IMR-90 (cell line): ENCODE measurements around the gene JSRP1. TPM values are rescaled to one million over a fixed set of nuclear protein-coding genes. Genes with fewer than 3 reads are reported as not detected.
A peak's percentile ranks its signal among the peaks of the same experiment; 100 is the strongest.

Experiments used
- ATAC-seq: fragments of 200-7000 bp; cut with Tn5 transposase; 2 replicates; pipeline ENCODE4 v1.9.1; 2020; ENCODE audit warnings: low read depth, mild to moderate bottlenecking, moderate library complexity
- BruUV-seq: library from RNA; stranded (reverse); fragments of 400-500 nt; replicated peaks from 2 replicates; lab custom pipeline; 2021; lab: Mats Ljungman, UMichigan
- CTCF ChIA-PET: fragments of 300-600 bp; formaldehyde crosslinking; extraction: SDS; loops from one replicate; lab custom pipeline; 2021; ENCODE audit warnings: antibody characterized with exemption; lab: Yijun Ruan, JAX
- POLR2A ChIA-PET: fragments of 300-600 bp; sonication (Branson Sonifier 250); formaldehyde crosslinking; loops from one replicate; lab custom pipeline; 2022; ENCODE audit warnings: antibody characterized with exemption; ENCODE audit not compliant: unreplicated experiment; lab: Charles Lee
- DNase-seq: peaks from one replicate; pipeline ENCODE4 v3.0.0; 2013
- H2AFZ ChIP-seq: replicated peaks from 2 replicates; pipeline ENCODE3; 2013; ENCODE audit warnings: low read length, mild to moderate bottlenecking; ENCODE audit not compliant: poor library complexity
- H2AK5ac ChIP-seq: 2 replicates; pipeline ENCODE4 v1.6.1; 2013; ENCODE audit warnings: low read depth, low read length, inconsistent platforms
- H2AK9ac ChIP-seq: replicated peaks from 2 replicates; pipeline ENCODE3; 2013; ENCODE audit warnings: mild to moderate bottlenecking, low read depth, low read length, moderate library complexity; ENCODE audit not compliant: poor library complexity
- H2BK120ac ChIP-seq: 2 replicates; pipeline ENCODE4 v1.6.1; 2013; ENCODE audit warnings: low read depth, low read length, inconsistent platforms
- H2BK15ac ChIP-seq: 3 replicates; pipeline ENCODE4 v1.6.1; 2013; ENCODE audit warnings: low read depth, low read length, inconsistent platforms
- H2BK20ac ChIP-seq: 2 replicates; pipeline ENCODE4 v1.6.1; 2013; ENCODE audit warnings: low read depth, mild to moderate bottlenecking, inconsistent platforms, low read length, moderate library complexity
- H2BK5ac ChIP-seq: 2 replicates; pipeline ENCODE4 v1.6.1; 2013; ENCODE audit warnings: mild to moderate bottlenecking, low read depth, low read length, inconsistent platforms; ENCODE audit not compliant: poor library complexity, severe bottlenecking
- H3K14ac ChIP-seq: replicated peaks from 2 replicates; pipeline ENCODE4 v1.6.1; 2013; ENCODE audit warnings: low read depth, low read length, inconsistent platforms
- H3K18ac ChIP-seq: 2 replicates; pipeline ENCODE4 v1.6.1; 2013; ENCODE audit warnings: low read depth, low read length, control low read depth
- H3K23ac ChIP-seq: 2 replicates; pipeline ENCODE4 v1.6.1; 2013; ENCODE audit warnings: low read depth, low read length, inconsistent platforms
- H3K27ac ChIP-seq: 2 replicates; pipeline ENCODE4 v1.5.1; 2013; ENCODE audit warnings: mild to moderate bottlenecking, control low read depth, low read length; ENCODE audit not compliant: insufficient read depth
- H3K27me3 ChIP-seq: 2 replicates; pipeline ENCODE4 v1.6.1; 2013; ENCODE audit warnings: low read length; ENCODE audit not compliant: control insufficient read depth, insufficient read depth
- H3K36me3 ChIP-seq: 2 replicates; pipeline ENCODE4 v1.6.1; 2013; ENCODE audit warnings: low read length, mixed read lengths; ENCODE audit not compliant: control insufficient read depth, insufficient read depth
- H3K4ac ChIP-seq: 2 replicates; pipeline ENCODE4 v1.6.1; 2013; ENCODE audit warnings: low read depth, low read length, inconsistent platforms
- H3K4me1 ChIP-seq: 2 replicates; pipeline ENCODE4 v1.6.1; 2013; ENCODE audit warnings: low read length, mixed read lengths; ENCODE audit not compliant: control insufficient read depth, insufficient read depth
- H3K4me2 ChIP-seq: 2 replicates; pipeline ENCODE4 v1.6.1; 2013; ENCODE audit warnings: low read depth, mild to moderate bottlenecking, control low read depth, low read length, moderate library complexity
- H3K4me3 ChIP-seq: 2 replicates; pipeline ENCODE4 v1.5.1; 2013; ENCODE audit warnings: low read depth, mild to moderate bottlenecking, control low read depth, low read length, moderate library complexity; ENCODE audit not compliant: insufficient read depth
- H3K56ac ChIP-seq: 2 replicates; pipeline ENCODE4 v1.6.1; 2013; ENCODE audit warnings: low read length, inconsistent platforms; ENCODE audit not compliant: insufficient read depth; ENCODE audit errors: extremely low read depth
- H3K79me1 ChIP-seq, 2 experiments: 2 replicates each; pipeline ENCODE4 v1.6.1; 2013; ENCODE audit warnings: low read length in 2 of 2, inconsistent platforms in 1 of 2, low read depth in 1 of 2
- H3K9ac ChIP-seq: 2 replicates; pipeline ENCODE4 v1.6.1; 2013; ENCODE audit warnings: low read depth, low read length, control low read depth
- H3K9me1 ChIP-seq: 2 replicates; pipeline ENCODE4 v1.6.1; 2013; ENCODE audit warnings: low read length, inconsistent platforms; ENCODE audit not compliant: insufficient read depth
- H3K9me3 ChIP-seq: 2 replicates; pipeline ENCODE4 v1.6.1; 2013; ENCODE audit warnings: low read length; ENCODE audit not compliant: control insufficient read depth, insufficient read depth
- H4K20me1 ChIP-seq: 2 replicates; pipeline ENCODE4 v1.6.1; 2013; ENCODE audit warnings: low read length, inconsistent platforms; ENCODE audit not compliant: insufficient read depth
- H4K5ac ChIP-seq: 2 replicates; pipeline ENCODE4 v1.6.1; 2013; ENCODE audit warnings: mild to moderate bottlenecking, low read depth, low read length, control low read depth
- H4K8ac ChIP-seq, 2 experiments: 2 replicates each; pipeline ENCODE4 v1.6.1; 2013; ENCODE audit warnings: low read depth in 2 of 2, low read length in 2 of 2, control low read depth in 1 of 2, inconsistent platforms in 1 of 2
- H4K91ac ChIP-seq: 2 replicates; pipeline ENCODE4 v1.6.1; 2013; ENCODE audit warnings: low read depth, low read length, inconsistent platforms; ENCODE audit not compliant: insufficient read depth
- BHLHE40 ChIP-seq: fragments of 150-350 bp; IDR thresholded peaks from 2 replicates; pipeline ENCODE4 v1.6.1; 2016; ENCODE audit warnings: mild to moderate bottlenecking, low read depth, low read length
- CEBPB ChIP-seq: IDR thresholded peaks from 2 replicates; pipeline ENCODE4 v1.6.1; 2012; ENCODE audit warnings: low read depth, low read length, improper control_type of control experiment
- CHD1 ChIP-seq: IDR thresholded peaks from 2 replicates; pipeline ENCODE4 v1.6.1; 2012; ENCODE audit warnings: low read depth, low read length, improper control_type of control experiment
- CTCF ChIP-seq: conservative IDR thresholded peaks from 2 replicates; pipeline ENCODE4 v1.5.1; 2012; ENCODE audit warnings: mild to moderate bottlenecking, low read depth, low read length, improper control_type of control experiment
- FOS ChIP-seq: fragments of 150-350 bp; IDR thresholded peaks from 2 replicates; pipeline ENCODE4 v1.6.1; 2016; ENCODE audit warnings: low read depth, low read length
- MAZ ChIP-seq: IDR thresholded peaks from 2 replicates; pipeline ENCODE4 v1.6.1; 2012; ENCODE audit warnings: low read depth, mild to moderate bottlenecking, low read length, improper control_type of control experiment, moderate library complexity, borderline replicate concordance
- MXI1 ChIP-seq: IDR thresholded peaks from 2 replicates; pipeline ENCODE4 v1.6.1; 2012; ENCODE audit warnings: low read depth, mild to moderate bottlenecking, low read length, moderate library complexity, borderline replicate concordance
- NFE2L2 ChIP-seq: fragments of 150-350 bp; IDR thresholded peaks from 2 replicates; pipeline ENCODE4 v1.6.1; 2016; ENCODE audit warnings: low read depth, mild to moderate bottlenecking, low read length
- POLR2A ChIP-seq: IDR thresholded peaks from 2 replicates; pipeline ENCODE4 v1.6.1; 2012; ENCODE audit warnings: mild to moderate bottlenecking, low read depth, low read length
- RAD21 ChIP-seq: IDR thresholded peaks from 2 replicates; pipeline ENCODE4 v1.6.1; 2012; ENCODE audit warnings: low read length, improper control_type of control experiment
- SMC3 ChIP-seq: fragments of 150-350 bp; IDR thresholded peaks from 2 replicates; pipeline ENCODE4 v1.6.1; 2016; ENCODE audit warnings: low read depth, mild to moderate bottlenecking, antibody characterized with exemption, low read length, moderate library complexity
- WGBS, 2 experiments: methylation state at CpG; one replicate each; pipeline versions ENCODE4 v1.1.5 to v1.1.7; 2013; ENCODE audit warnings: missing lambda C conversion rate in 2 of 2; ENCODE audit not compliant: insufficient read length in 1 of 2; ENCODE audit errors: extremely low coverage in 2 of 2; 5-methylcytosine and 5-hydroxymethylcytosine counted together
- dilution Hi-C: fragments of 300-500 bp; cut with HindIII; formaldehyde crosslinking; loops from one replicate; pipeline ENCODE4 v1.14.3; 2018; ENCODE audit warnings: low sequenced_read_pairs; ENCODE audit not compliant: unreplicated experiment
- in situ Hi-C: fragments of 300-500 bp; cut with MboI; formaldehyde crosslinking; loops from 3 replicates; pipeline ENCODE4 v1.14.3; 2019; ENCODE audit warnings: low sequenced_read_pairs, inconsistent platforms, mixed read lengths
- intact Hi-C: fragments of 100-400 bp; cut with micrococcal nuclease; formaldehyde crosslinking; loops from 2 replicates; pipeline ENCODE4 v1.10.0; 2022
- polyA plus RNA-seq, 3 experiments: library from polyadenylated mRNA; depleted of rRNA; stranded (reverse); fragments of >200 nt; gene quantifications; 2 replicates each; pipeline ENCODE4 v1.2.3, GENCODE V29; 2012; ENCODE audit warnings: low replicate concordance in 1 of 3
- total RNA-seq: library from RNA; depleted of rRNA; stranded (reverse); fragments of >200 nt; gene quantifications from 2 replicates; pipeline ENCODE4 v1.2.3, GENCODE V29; 2012
- TF ChIP-seq, protein P1 (sequence below): fragments of 150-350 bp; IDR thresholded peaks from 2 replicates; pipeline ENCODE4 v1.6.1; 2017; ENCODE audit warnings: mild to moderate bottlenecking, antibody characterized with exemption, low read length, low read depth
- TF ChIP-seq, protein P2 (sequence below): fragments of 150-350 bp; IDR thresholded peaks from 2 replicates; pipeline ENCODE4 v1.6.1; 2016; ENCODE audit warnings: low read depth, mild to moderate bottlenecking, low read length, moderate library complexity, borderline replicate concordance

The JSRP1 gene
- total and polyA plus RNA-seq, 2 of the 4 experiments (the other 2 are of a cell fraction) = not detected

DNA sequence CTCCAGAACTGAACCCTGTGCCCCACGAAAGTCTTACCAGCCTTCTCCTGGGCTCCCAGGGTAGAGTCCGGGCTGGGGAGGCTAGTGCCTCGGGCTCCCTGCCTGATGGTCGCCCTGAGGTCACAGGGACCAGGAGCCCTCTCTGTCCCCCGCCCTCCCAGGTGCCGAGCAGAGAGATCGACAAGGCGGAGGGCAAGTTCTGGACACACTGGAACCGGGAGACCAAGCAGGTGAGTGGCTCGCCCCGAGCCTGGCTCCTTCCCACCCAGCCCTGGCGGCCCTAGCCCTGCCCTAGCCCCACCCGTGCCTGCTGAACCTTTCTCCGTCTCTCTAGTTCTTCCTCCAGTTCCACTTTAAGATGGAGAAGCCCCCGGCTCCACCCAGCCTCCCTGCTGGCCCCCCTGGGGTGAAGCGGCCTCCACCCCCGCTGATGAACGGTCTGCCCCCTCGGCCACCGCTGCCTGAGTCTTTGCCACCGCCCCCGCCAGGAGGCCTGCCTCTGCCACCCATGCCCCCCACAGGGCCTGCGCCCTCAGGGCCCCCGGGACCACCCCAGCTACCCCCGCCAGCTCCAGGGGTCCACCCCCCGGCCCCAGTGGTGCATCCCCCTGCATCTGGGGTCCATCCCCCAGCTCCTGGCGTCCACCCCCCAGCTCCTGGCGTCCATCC is 8.7 kb downstream of the JSRP1 start (continued):
- TF ChIP-seq SMC3 = no peak
- no peak for TF ChIP-seq MXI1
- TF ChIP-seq, protein P1, sequence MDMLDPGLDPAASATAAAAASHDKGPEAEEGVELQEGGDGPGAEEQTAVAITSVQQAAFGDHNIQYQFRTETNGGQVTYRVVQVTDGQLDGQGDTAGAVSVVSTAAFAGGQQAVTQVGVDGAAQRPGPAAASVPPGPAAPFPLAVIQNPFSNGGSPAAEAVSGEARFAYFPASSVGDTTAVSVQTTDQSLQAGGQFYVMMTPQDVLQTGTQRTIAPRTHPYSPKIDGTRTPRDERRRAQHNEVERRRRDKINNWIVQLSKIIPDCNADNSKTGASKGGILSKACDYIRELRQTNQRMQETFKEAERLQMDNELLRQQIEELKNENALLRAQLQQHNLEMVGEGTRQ = no peak

- POLR2A ChIA-PET = no interaction called here
- H3K4ac ChIP-seq = no peak overlapping the region
- TF ChIP-seq RAD21 (no peak), FOS (no peak), SMC3 (no peak), CHD1 (no peak), CEBPB (no peak), BHLHE40 (no peak), POLR2A (no peak), NFE2L2 (no peak), MAZ (no peak), CTCF (no peak)
- TF ChIP-seq, protein P2, sequence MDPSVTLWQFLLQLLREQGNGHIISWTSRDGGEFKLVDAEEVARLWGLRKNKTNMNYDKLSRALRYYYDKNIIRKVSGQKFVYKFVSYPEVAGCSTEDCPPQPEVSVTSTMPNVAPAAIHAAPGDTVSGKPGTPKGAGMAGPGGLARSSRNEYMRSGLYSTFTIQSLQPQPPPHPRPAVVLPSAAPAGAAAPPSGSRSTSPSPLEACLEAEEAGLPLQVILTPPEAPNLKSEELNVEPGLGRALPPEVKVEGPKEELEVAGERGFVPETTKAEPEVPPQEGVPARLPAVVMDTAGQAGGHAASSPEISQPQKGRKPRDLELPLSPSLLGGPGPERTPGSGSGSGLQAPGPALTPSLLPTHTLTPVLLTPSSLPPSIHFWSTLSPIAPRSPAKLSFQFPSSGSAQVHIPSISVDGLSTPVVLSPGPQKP = no peak
Observed at GRCh38 chr19:2246801-2247361, 9.3 kb downstream of the JSRP1 start.

More at GRCh38 chr19:2246801-2247361, 9.3 kb downstream of the JSRP1 start:
- Histone ChIP-seq H2BK120ac (no peak overlapping the region), H2BK20ac (no peak overlapping the region), H3K36me3 (peaks cover 57% of the 10 kb centered on the region), H3K56ac (no peak overlapping the region), H4K20me1 (peaks cover 70% of the 10 kb centered on the region), H3K9me3 (no peaks in the 10 kb centered on the region), H3K4me3 (no peak overlapping the region), H3K4me1 (no peaks in the 10 kb centered on the region), H3K79me1 (peaks cover 4 to 34% of the 10 kb centered on the region in 2 experiments; a peak in 2 of 4 replicates), H3K27ac (no peak overlapping the region), H4K91ac (no peak overlapping the region), H2AK9ac (no peak overlapping the region), H2BK15ac (no peak overlapping the region), H4K8ac (no peak overlapping the region), H2AFZ (no peak overlapping the region), H3K23ac (no peak overlapping the region), H2BK5ac (no peak overlapping the region), H4K5ac (no peak overlapping the region), H3K18ac (no peak overlapping the region), H3K14ac (no peak overlapping the region), H3K9ac (no peak overlapping the region), H2AK5ac (no peak overlapping the region), H3K9me1 (no peaks in the 10 kb centered on the region), H3K27me3 (peaks cover 14% of the 10 kb centered on the region), H3K4me2 (no peak overlapping the region)
- intact Hi-C loops = no loop called here
- in situ Hi-C loops = no loop called here
- WGBS, 2 experiments = 83% methylated on average over 23 of the region's 26 CpGs; no CpG with 5 or more reads in 1 of the 2 experiments
- DNase-seq (peak; percentile 35), ATAC-seq (peak; percentile 63)
- CTCF ChIA-PET = no interaction called here
- dilution Hi-C loops = no loop called here
- no TSS peak for BruUV-seq
